ENCODE data around the gene RFC1. TPM values are rescaled to one million over a fixed set of nuclear protein-coding genes. Genes with fewer than 3 reads are reported as not detected.
A peak's percentile ranks its signal among the peaks of the same experiment; 100 is the strongest.

The RFC1 gene
- total RNA-seq, 1 experiment from 2014 or later: 65.7 TPM

- no TSS peak for BruUV-seq (replicated peaks)
Observed at GRCh38 chr4:39348371-39349315, 17.5 kb downstream of the RFC1 start.

GRCh38 chr4:39346856-39347519 lies 19.2 kb downstream of the RFC1 start:
- no peaks in the 10 kb centered on the region for H3K9me3 ChIP-seq (ENCODE audit: insufficient read depth, low read depth)
- intact Hi-C loops (cut with micrococcal nuclease; ENCODE audit: unreplicated experiment): no loop called here
- peaks cover 20% of the 10 kb centered on the region for H3K36me3 ChIP-seq (ENCODE audit: low read depth)
- no peak overlapping the region for H2AFZ ChIP-seq
- no peak for DNase-seq
- H3K27me3 ChIP-seq (ENCODE audit: insufficient read depth, low read depth): no peaks in the 10 kb centered on the region
- H3K27ac ChIP-seq: no peak overlapping the region
- CTCF ChIA-PET: no interaction called here
- POLR2A ChIA-PET (ENCODE audit: unreplicated experiment): no interaction called here
- H3F3A ChIP-seq (ENCODE audit: insufficient read depth, low read depth): peaks cover 18% of the 10 kb centered on the region
- peaks cover 55% of the 10 kb centered on the region for H3K79me2 ChIP-seq (ENCODE audit: low read depth)
- no peak overlapping the region for H3K4me3 ChIP-seq
- H3K4me2 ChIP-seq: no peak overlapping the region
- no peaks in the 10 kb centered on the region for H3K9me2 ChIP-seq (ENCODE audit: insufficient read depth)
- peaks cover 13% of the 10 kb centered on the region; the same call in 1 of the 2 replicates for H3K4me1 ChIP-seq (replicated peaks; ENCODE audit: insufficient read depth)
- H4K20me1 ChIP-seq (ENCODE audit: insufficient read depth): peaks cover 14% of the 10 kb centered on the region; the same call in 1 of the 2 replicates
- no peak for TF ChIP-seq EZH2 (IDR thresholded peaks at IDR 0.05; ENCODE audit: low read depth)
- TF ChIP-seq CTCF (conservative IDR thresholded peaks at IDR 0.05): no peak
- no TSS peak for BruUV-seq (replicated peaks)

More at GRCh38 chr4:39348371-39349315, 17.5 kb downstream of the RFC1 start:
- Histone ChIP-seq H3K4me1 (replicated peaks; ENCODE audit: insufficient read depth) (peaks cover 13% of the 10 kb centered on the region; the same call in 1 of the 2 replicates), H3K4me3 (no peak overlapping the region), H3K9me3 (ENCODE audit: insufficient read depth, low read depth) (no peaks in the 10 kb centered on the region), H3K27me3 (ENCODE audit: insufficient read depth, low read depth) (no peaks in the 10 kb centered on the region), H3F3A (ENCODE audit: insufficient read depth, low read depth) (peaks cover 18% of the 10 kb centered on the region), H2AFZ (no peak overlapping the region), H3K36me3 (ENCODE audit: low read depth) (peaks cover 20% of the 10 kb centered on the region), H3K4me2 (no peak overlapping the region), H3K9me2 (ENCODE audit: insufficient read depth) (no peaks in the 10 kb centered on the region), H3K79me2 (ENCODE audit: low read depth) (peaks cover 70% of the 10 kb centered on the region), H4K20me1 (ENCODE audit: insufficient read depth) (peaks cover 17% of the 10 kb centered on the region; the same call in 1 of the 2 replicates), H3K27ac (peak overlapping the region; percentile 42)
- ChIA-PET CTCF (no interaction called here), POLR2A (ENCODE audit: unreplicated experiment) (interaction anchor here (0.6 to 0.7 kb wide), 2 partner anchors 17 to 103 kb away, joined by 3 to 6 read pairs; no protein-coding TSS in a partner anchor)
- TF ChIP-seq EZH2 (IDR thresholded peaks at IDR 0.05; ENCODE audit: low read depth) (no peak), CTCF (conservative IDR thresholded peaks at IDR 0.05) (no peak)
- intact Hi-C loops (cut with micrococcal nuclease; ENCODE audit: unreplicated experiment): no loop called here
- peak; percentile 8 to 61 for DNase-seq

GRCh38 chr4:39342731-39343130 lies 23.4 kb downstream of the RFC1 start:
- intact Hi-C loops (cut with micrococcal nuclease; ENCODE audit: unreplicated experiment): no loop called here

More at GRCh38 chr4:39342731-39343130, 23.4 kb downstream of the RFC1 start:
- H3K27ac ChIP-seq: no peak overlapping the region
- peaks cover 48% of the 10 kb centered on the region for H3K79me2 ChIP-seq (ENCODE audit: low read depth)
- no peaks in the 10 kb centered on the region for H3K9me2 ChIP-seq (ENCODE audit: insufficient read depth)
- peaks cover 21% of the 10 kb centered on the region; the same call in 1 of the 2 replicates for H4K20me1 ChIP-seq (ENCODE audit: insufficient read depth)
- H3K4me2 ChIP-seq: no peak overlapping the region
- H3K27me3 ChIP-seq (ENCODE audit: insufficient read depth, low read depth): no peaks in the 10 kb centered on the region
- no peak overlapping the region for H2AFZ ChIP-seq
- H3K9me3 ChIP-seq (ENCODE audit: insufficient read depth, low read depth): no peaks in the 10 kb centered on the region
- no peaks in the 10 kb centered on the region for H3K4me1 ChIP-seq (replicated peaks; ENCODE audit: insufficient read depth)
- POLR2A ChIA-PET (ENCODE audit: unreplicated experiment): no interaction called here
- CTCF ChIA-PET: no interaction called here
- no TSS peak for BruUV-seq (replicated peaks)
- no peak for DNase-seq
- TF ChIP-seq CTCF (conservative IDR thresholded peaks at IDR 0.05) (no peak), EZH2 (IDR thresholded peaks at IDR 0.05; ENCODE audit: low read depth) (no peak)
- H3F3A ChIP-seq (ENCODE audit: insufficient read depth, low read depth): peaks cover 3% of the 10 kb centered on the region; the same call in 1 of the 2 replicates
- H3K36me3 ChIP-seq (ENCODE audit: low read depth): peaks cover 15% of the 10 kb centered on the region; the same call in 1 of the 2 replicates
- no peak overlapping the region for H3K4me3 ChIP-seq
